Fibroblast of lung (primary cell): ENCODE data around the gene LAPTM5. TPM values are rescaled to one million over a fixed set of nuclear protein-coding genes. Genes with fewer than 3 reads are reported as not detected.
A peak's percentile ranks its signal among the peaks of the same experiment; 100 is the strongest.

Experiments
- DNase-seq, 2 donors: peaks; one replicate each; pipeline versions ENCODE4 v3.0.0 to v3.0.0-alpha.2; 2010; ENCODE audit warnings: low read depth in 2 of 2
- H2AFZ ChIP-seq: 2 replicates; pipeline ENCODE4 v1.5.1; 2012; ENCODE audit warnings: low read length, control low read depth, inconsistent platforms
- H3K27ac ChIP-seq: 2 replicates; pipeline ENCODE4 v1.5.1; 2011; ENCODE audit warnings: low read length, control low read depth; ENCODE audit not compliant: insufficient read depth
- H3K27me3 ChIP-seq: 2 replicates; pipeline ENCODE4 v1.5.1; 2011; ENCODE audit warnings: mild to moderate bottlenecking, low read length; ENCODE audit not compliant: control insufficient read depth, insufficient read depth
- H3K36me3 ChIP-seq: 2 replicates; pipeline ENCODE4 v1.5.1; 2011; ENCODE audit warnings: low read length; ENCODE audit not compliant: control insufficient read depth, insufficient read depth
- H3K4me1 ChIP-seq: 2 replicates; pipeline ENCODE4 v1.5.1; 2011; ENCODE audit warnings: low read length; ENCODE audit not compliant: control insufficient read depth, insufficient read depth; ENCODE audit errors: extremely low read depth
- H3K4me2 ChIP-seq: 2 replicates; pipeline ENCODE4 v1.5.1; 2011; ENCODE audit warnings: low read length, control low read depth; ENCODE audit not compliant: insufficient read depth; ENCODE audit errors: extremely low read depth
- H3K4me3 ChIP-seq, 4 experiments: fragments of 200-600 bp in 1 of 4; sonication (generic) in 1 of 4; replicated peaks in 1 of 4; 2 replicates each; pipeline ENCODE4 v1.5.1; 2011 to 2016; ENCODE audit warnings: low read length in 4 of 4, low read depth in 3 of 4, mild to moderate bottlenecking in 3 of 4, control low read depth in 2 of 4, inconsistent platforms in 1 of 4, mixed read lengths in 1 of 4; ENCODE audit not compliant: insufficient read depth in 1 of 4; ENCODE audit errors: control extremely low read depth in 1 of 4
- H3K79me2 ChIP-seq: 2 replicates; pipeline ENCODE4 v1.5.1; 2012; ENCODE audit warnings: mild to moderate bottlenecking, low read length, inconsistent platforms; ENCODE audit not compliant: control insufficient read depth, insufficient read depth
- H3K9ac ChIP-seq: 2 replicates; pipeline ENCODE4 v1.5.1; 2011; ENCODE audit warnings: mild to moderate bottlenecking, low read length, control low read depth; ENCODE audit not compliant: insufficient read depth
- H3K9me3 ChIP-seq: 2 replicates; pipeline ENCODE4 v1.5.1; 2012; ENCODE audit warnings: low read depth, low read length; ENCODE audit not compliant: control insufficient read depth, insufficient read depth
- H4K20me1 ChIP-seq: 2 replicates; pipeline ENCODE4 v1.5.1; 2011; ENCODE audit warnings: low read length; ENCODE audit not compliant: control insufficient read depth, insufficient read depth; ENCODE audit errors: extremely low read depth
- CTCF ChIP-seq, 2 donors: IDR thresholded peaks in 1 of 2; conservative IDR thresholded peaks in 1 of 2; 1 replicate in 1 of 2; 2 replicates in 1 of 2; pipeline ENCODE4 v1.5.1; 2011 to 2012; ENCODE audit warnings: low read length in 2 of 2, control low read depth in 1 of 2, inconsistent platforms in 1 of 2, low read depth in 1 of 2, mild to moderate bottlenecking in 1 of 2
- EZH2 ChIP-seq: IDR thresholded peaks from 2 replicates; pipeline ENCODE4 v1.5.1; 2012; ENCODE audit warnings: low read length, control low read depth, mild to moderate bottlenecking; ENCODE audit errors: missing control alignments
- polyA plus RNA-seq, 2 donors: library from polyadenylated mRNA; depleted of rRNA in 1 of 2; stranded (reverse) in 1 of 2; unstranded in 1 of 2; fragments of >200 nt; gene quantifications; 2 replicates each; pipeline ENCODE4 v1.2.1, GENCODE V29; 2011 to 2012; ENCODE audit warnings: missing spikeins in 1 of 2
- total RNA-seq: library from RNA; depleted of rRNA; stranded (reverse); fragments of >200 nt; gene quantifications from 2 replicates; pipeline ENCODE4 v1.2.1, GENCODE V29; 2014

Gene LAPTM5
- total and polyA plus RNA-seq, 2 donors (not counting 1 experiment from before 2014, with no cell fraction given), result under 0.01 to 0.32 TPM

GRCh38 chr1:30728832-30729638, 28.5 kb downstream of the LAPTM5 start:
- no peak for DNase-seq
- no peaks in the 10 kb centered on the region for H3K36me3 ChIP-seq
- H2AFZ ChIP-seq, result no peak overlapping the region
- H3K79me2 ChIP-seq, result no peaks in the 10 kb centered on the region
- H3K9ac ChIP-seq, result no peak overlapping the region
- no peak overlapping the region for H3K27ac ChIP-seq
- H3K4me2 ChIP-seq, result no peak overlapping the region
- H4K20me1 ChIP-seq, result no peaks in the 10 kb centered on the region
- no peaks in the 10 kb centered on the region for H3K4me1 ChIP-seq
- H3K27me3 ChIP-seq, result peaks cover 4% of the 10 kb centered on the region
- TF ChIP-seq CTCF (conservative IDR thresholded peaks at IDR 0.05 in 1 of 2, IDR thresholded peaks at IDR 0.05 in 1 of 2; ENCODE audit: low read depth in 1 of 2, low read length in 2 of 2) (no peak), EZH2 (no peak)
- H3K9me3 ChIP-seq, result no peaks in the 10 kb centered on the region
- H3K4me3 ChIP-seq, result no peak overlapping the region

- no peaks in the 10 kb centered on the region for H4K20me1 ChIP-seq
- no peaks in the 10 kb centered on the region for H3K79me2 ChIP-seq
- H3K4me3 ChIP-seq, result no peak overlapping the region
- no peak overlapping the region for H2AFZ ChIP-seq
- TF ChIP-seq CTCF (conservative IDR thresholded peaks at IDR 0.05 in 1 of 2, IDR thresholded peaks at IDR 0.05 in 1 of 2; ENCODE audit: low read depth in 1 of 2, low read length in 2 of 2) (no peak), EZH2 (no peak)
- H3K36me3 ChIP-seq, result no peaks in the 10 kb centered on the region
- no peak for DNase-seq
- H3K4me2 ChIP-seq, result no peak overlapping the region
- H3K27me3 ChIP-seq, result peaks cover 4% of the 10 kb centered on the region
- no peaks in the 10 kb centered on the region for H3K4me1 ChIP-seq
- H3K9me3 ChIP-seq, result no peaks in the 10 kb centered on the region
- H3K9ac ChIP-seq, result no peak overlapping the region
- H3K27ac ChIP-seq, result no peak overlapping the region
Observed at GRCh38 chr1:30728340-30728739, 29.2 kb downstream of the LAPTM5 start.

- H4K20me1 ChIP-seq, result no peaks in the 10 kb centered on the region
- TF ChIP-seq CTCF (conservative IDR thresholded peaks at IDR 0.05 in 1 of 2, IDR thresholded peaks at IDR 0.05 in 1 of 2; ENCODE audit: low read depth in 1 of 2, low read length in 2 of 2), result no peak
- TF ChIP-seq EZH2, result no peak
- no peaks in the 10 kb centered on the region for H3K36me3 ChIP-seq
- H3K4me3 ChIP-seq, result no peak overlapping the region
- H3K9me3 ChIP-seq, result no peaks in the 10 kb centered on the region
- H3K4me2 ChIP-seq, result no peak overlapping the region
- H2AFZ ChIP-seq, result no peak overlapping the region
- H3K9ac ChIP-seq, result no peak overlapping the region
- no peaks in the 10 kb centered on the region for H3K79me2 ChIP-seq
- no peaks in the 10 kb centered on the region for H3K4me1 ChIP-seq
- H3K27me3 ChIP-seq, result peaks cover 4% of the 10 kb centered on the region
- no peak overlapping the region for H3K27ac ChIP-seq
- peak; percentile 47 to 67 for DNase-seq
Observed at GRCh38 chr1:30727824-30728223, 29.8 kb downstream of the LAPTM5 start.
